Aorta (tissue), 5 donors: ENCODE results near the gene MGAT1. TPM values are rescaled to one million over a fixed set of nuclear protein-coding genes. Genes with fewer than 3 reads are reported as not detected.
"Not testable (repeated sequence)": the region's sequence is repeated elsewhere in the genome, so short reads cannot be mapped to it uniquely, and the experiment has no call there.

Source experiments
- ATAC-seq: fragments of 200-7000 bp; cut with Tn5 transposase; one replicate; pipeline ENCODE4 v1.9.1; 2022; ENCODE audit warnings: moderate library complexity; ENCODE audit not compliant: low FRiP score
- DNase-seq, 2 donors: peaks; one replicate each; pipeline ENCODE4 v3.0.0-alpha.2; 2020
- H3K27ac ChIP-seq, 2 donors: one replicate each; pipeline ENCODE4 v1.5.1; 2013; ENCODE audit warnings: low read length in 2 of 2, mild to moderate bottlenecking in 2 of 2, moderate library complexity in 2 of 2, control low read depth in 1 of 2, inconsistent platforms in 1 of 2, low read depth in 1 of 2
- H3K27me3 ChIP-seq, 2 donors: one replicate each; pipeline ENCODE4 v1.6.1; 2013; ENCODE audit warnings: control low read depth in 1 of 2, low read length in 1 of 2, mild to moderate bottlenecking in 1 of 2, moderate library complexity in 1 of 2; ENCODE audit not compliant: insufficient read depth in 2 of 2, control insufficient read depth in 1 of 2
- H3K36me3 ChIP-seq, 2 donors: one replicate each; pipeline ENCODE4 v1.6.1; 2013; ENCODE audit warnings: control low read depth in 1 of 2, low read length in 1 of 2, mild to moderate bottlenecking in 1 of 2; ENCODE audit not compliant: insufficient read depth in 2 of 2, control insufficient read depth in 1 of 2
- H3K4me1 ChIP-seq, 2 donors: one replicate each; pipeline ENCODE4 v1.6.1; 2013; ENCODE audit warnings: low read length in 2 of 2, control low read depth in 1 of 2, mild to moderate bottlenecking in 1 of 2, moderate library complexity in 1 of 2; ENCODE audit not compliant: insufficient read depth in 2 of 2, control insufficient read depth in 1 of 2
- H3K4me3 ChIP-seq, 2 donors: one replicate each; pipeline ENCODE4 v1.5.1; 2013; ENCODE audit warnings: low read length in 2 of 2, control low read depth in 1 of 2, mild to moderate bottlenecking in 1 of 2
- H3K9me3 ChIP-seq: one replicate; pipeline ENCODE4 v1.6.1; 2013; ENCODE audit warnings: mild to moderate bottlenecking, low read length; ENCODE audit not compliant: control insufficient read depth
- WGBS, 2 donors: extraction: QIAGEN DNeasy Blood & Tissue Kit; methylation state at CpG; one replicate each; pipeline ENCODE4 v1.1.7; 2013; 5-methylcytosine and 5-hydroxymethylcytosine counted together
- intact Hi-C, 2 donors: fragments of 100-400 bp; cut with DNase I; formaldehyde crosslinking; loops; one replicate each; pipeline versions ENCODE4 v1.14.2 to v1.15.0; 2022
- polyA plus RNA-seq, 2 donors: library from polyadenylated mRNA; stranded (reverse); fragments of 200-250 nt; gene quantifications; one replicate each; pipeline ENCODE4 v1.2.3, GENCODE V29; 2013
- total RNA-seq, 2 donors: library from RNA; stranded (reverse); fragmentation: NEBNext Ultra II Directional; extraction: Animal tissue kit (Norgen Biotek cat#: 25700); gene quantifications; one replicate each; pipeline ENCODE4 v1.2.1, GENCODE V29; 2021
- donor health status: healthy with polysubstance abuse.
- donor health status: Bipolar disorder and iron deficiency.
- donor health status: DM: no; HTN: no; CAD: no.
- donor health status: DM: no; HTN: no; CAD: no.
- donor health status: DM: yes; HTN: yes; CAD: no.

MGAT1 gene
- total and polyA plus RNA-seq, 4 donors: 60.5 to 180 (median 111) TPM

GRCh38 chr5:180792965-180793287 is 9.7 kb downstream of the MGAT1 start:
- H3K27ac ChIP-seq: no peak overlapping the region
- no peak for ATAC-seq
- no peak overlapping the region for H3K4me3 ChIP-seq
- peaks cover 0 to 8% of the 10 kb centered on the region in 2 donors for H3K36me3 ChIP-seq
- H3K9me3 ChIP-seq: no peaks in the 10 kb centered on the region
- H3K4me1 ChIP-seq: no peaks in the 10 kb centered on the region
- intact Hi-C loops: no loop called here
- no peaks in the 10 kb centered on the region for H3K27me3 ChIP-seq
- DNase-seq: no peak
- 76 to 77% methylated on average over 7 of the region's 7 CpGs for WGBS, 2 donors

GRCh38 chr5:180792287-180792964 is 10.2 kb downstream of the MGAT1 start:
- intact Hi-C loops: no loop called here
- H3K4me3 ChIP-seq: no peak overlapping the region
- ATAC-seq (no peak), DNase-seq (no peak)
- H3K4me1 ChIP-seq: no peaks in the 10 kb centered on the region
- H3K27me3 ChIP-seq: no peaks in the 10 kb centered on the region
- WGBS, 2 donors: 95 to 96% methylated on average over 59 to 60 of the region's 60 CpGs
- peaks cover 0 to 8% of the 10 kb centered on the region in 2 donors for H3K36me3 ChIP-seq
- H3K9me3 ChIP-seq: no peaks in the 10 kb centered on the region
- no peak overlapping the region for H3K27ac ChIP-seq

- H3K27ac ChIP-seq: no peak overlapping the region
- no peaks in the 10 kb centered on the region for H3K27me3 ChIP-seq
- H3K4me1 ChIP-seq: no peaks in the 10 kb centered on the region
- WGBS, 2 donors: 93 to 95% methylated on average over 31 of the region's 31 CpGs
- ATAC-seq: no peak
- intact Hi-C loops: no loop called here
- H3K4me3 ChIP-seq: no peak overlapping the region
- peak in 1 of 2 donors; percentile 74 for DNase-seq
- H3K9me3 ChIP-seq: no peaks in the 10 kb centered on the region
- peaks cover 0 to 8% of the 10 kb centered on the region in 2 donors for H3K36me3 ChIP-seq
Observed at GRCh38 chr5:180791611-180792213, 10.9 kb downstream of the MGAT1 start.

GRCh38 chr5:180790524-180790923 is 12.1 kb downstream of the MGAT1 start:
- Histone ChIP-seq H3K27ac (no peak overlapping the region), H3K4me1 (peaks cover 0 to 2% of the 10 kb centered on the region in 2 donors), H3K36me3 (peaks cover 0 to 8% of the 10 kb centered on the region in 2 donors), H3K4me3 (no peak overlapping the region), H3K9me3 (no peaks in the 10 kb centered on the region), H3K27me3 (no peaks in the 10 kb centered on the region)
- 85 to 90% methylated on average over 6 of the region's 6 CpGs for WGBS, 2 donors
- intact Hi-C loops: no loop called here
- DNase-seq (no peak), ATAC-seq (no peak)

- DNase-seq (no peak), ATAC-seq (no peak)
- Histone ChIP-seq H3K9me3 (no peaks in the 10 kb centered on the region), H3K27ac (no peak overlapping the region), H3K36me3 (peaks cover 0 to 8% of the 10 kb centered on the region in 2 donors), H3K27me3 (no peaks in the 10 kb centered on the region), H3K4me1 (peaks cover 0 to 5% of the 10 kb centered on the region in 2 donors), H3K4me3 (no peak overlapping the region)
- WGBS, 2 donors: 78% methylated on average over 8 of the region's 8 CpGs
- intact Hi-C loops: no loop called here
Observed at GRCh38 chr5:180790020-180790419, 12.6 kb downstream of the MGAT1 start.

GRCh38 chr5:180788651-180789410 is 13.8 kb downstream of the MGAT1 start:
- not testable (repeated sequence) for H3K27ac ChIP-seq, DNase-seq, H3K36me3 ChIP-seq, ATAC-seq, H3K27me3 ChIP-seq, H3K9me3 ChIP-seq, H3K4me3 ChIP-seq, H3K4me1 ChIP-seq
- intact Hi-C loops: loop anchor here in 1 of 2 donors (5.0 to 10.0 kb wide), 3 partner anchors 46 to 366 kb away; partner anchors contain the start of gene ZFP62
- WGBS, 2 donors: 92 to 96% methylated on average over 19 of the region's 19 CpGs

- Histone ChIP-seq H3K27me3 (no peaks in the 10 kb centered on the region), H3K4me3 (no peak overlapping the region), H3K36me3 (peaks cover 0 to 8% of the 10 kb centered on the region in 2 donors), H3K9me3 (no peaks in the 10 kb centered on the region), H3K27ac (peak overlapping the region in 1 of 2 donors; percentile 31), H3K4me1 (peaks cover 0 to 5% of the 10 kb centered on the region in 2 donors)
- 78 to 79% methylated on average over 20 of the region's 20 CpGs for WGBS, 2 donors
- no peak for DNase-seq
- intact Hi-C loops: loop anchor here in 1 of 2 donors (5.0 to 10.0 kb wide), 3 partner anchors 47 to 367 kb away; partner anchors contain the start of gene ZFP62
- no peak for ATAC-seq
Observed at GRCh38 chr5:180787711-180788431, 14.7 kb downstream of the MGAT1 start.
